ENCODE data around the gene DNAJC1. TPM values are rescaled to one million over a fixed set of nuclear protein-coding genes. Genes with fewer than 3 reads are reported as not detected.

DNAJC1 gene
- total and polyA plus RNA-seq, 2 experiments from 2014 or later: 32.6 to 57.1 TPM

DNA sequence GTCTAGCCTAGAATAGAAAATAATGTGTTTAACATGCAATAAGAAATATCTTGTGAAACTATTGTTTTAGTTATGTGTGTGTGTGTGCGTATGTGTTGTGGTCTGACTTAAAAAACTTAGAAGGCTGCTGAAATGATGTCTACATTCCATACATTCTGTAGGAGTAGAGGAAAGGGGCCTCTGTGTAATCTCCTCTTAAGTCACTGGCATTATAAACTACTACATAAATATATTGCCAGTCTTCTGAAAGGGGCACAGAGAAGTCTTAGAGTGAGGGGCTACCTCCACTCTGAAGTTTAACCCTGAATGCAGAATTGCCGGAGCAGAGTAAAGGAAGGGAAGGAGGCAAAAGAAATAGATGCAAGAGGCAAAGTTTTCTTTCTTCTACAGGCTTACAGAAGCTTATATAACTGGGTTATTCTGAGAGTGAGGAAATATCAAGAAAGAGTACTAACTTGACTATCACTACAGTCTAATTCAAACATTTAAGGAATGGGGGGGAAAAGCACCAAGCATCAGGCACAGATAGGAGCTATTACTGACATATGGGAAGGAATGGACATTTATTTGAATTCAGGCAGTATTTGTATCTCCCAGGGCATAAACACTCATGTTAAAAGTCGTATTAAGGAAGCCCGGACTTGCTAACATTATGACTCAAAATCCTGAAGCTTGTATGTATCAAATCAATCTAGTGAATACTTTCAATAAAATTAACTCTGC, 75.7 kb downstream of the DNAJC1 start:
- peak overlapping the region; percentile 83 for H3K27ac ChIP-seq
- H3K4me3 ChIP-seq: no peak overlapping the region
- H3K4me1 ChIP-seq (ENCODE audit: low read depth): peaks cover 29% of the 10 kb centered on the region
- H3K27me3 ChIP-seq: no peaks in the 10 kb centered on the region
- no peaks in the 10 kb centered on the region for H3K36me3 ChIP-seq
- peak; percentile 32 to 85 for DNase-seq (ENCODE audit: low read depth in 1 of 2, low spot score in 1 of 2)
- H3K9me3 ChIP-seq (ENCODE audit: low read depth): no peaks in the 10 kb centered on the region
- TF ChIP-seq, protein P1, sequence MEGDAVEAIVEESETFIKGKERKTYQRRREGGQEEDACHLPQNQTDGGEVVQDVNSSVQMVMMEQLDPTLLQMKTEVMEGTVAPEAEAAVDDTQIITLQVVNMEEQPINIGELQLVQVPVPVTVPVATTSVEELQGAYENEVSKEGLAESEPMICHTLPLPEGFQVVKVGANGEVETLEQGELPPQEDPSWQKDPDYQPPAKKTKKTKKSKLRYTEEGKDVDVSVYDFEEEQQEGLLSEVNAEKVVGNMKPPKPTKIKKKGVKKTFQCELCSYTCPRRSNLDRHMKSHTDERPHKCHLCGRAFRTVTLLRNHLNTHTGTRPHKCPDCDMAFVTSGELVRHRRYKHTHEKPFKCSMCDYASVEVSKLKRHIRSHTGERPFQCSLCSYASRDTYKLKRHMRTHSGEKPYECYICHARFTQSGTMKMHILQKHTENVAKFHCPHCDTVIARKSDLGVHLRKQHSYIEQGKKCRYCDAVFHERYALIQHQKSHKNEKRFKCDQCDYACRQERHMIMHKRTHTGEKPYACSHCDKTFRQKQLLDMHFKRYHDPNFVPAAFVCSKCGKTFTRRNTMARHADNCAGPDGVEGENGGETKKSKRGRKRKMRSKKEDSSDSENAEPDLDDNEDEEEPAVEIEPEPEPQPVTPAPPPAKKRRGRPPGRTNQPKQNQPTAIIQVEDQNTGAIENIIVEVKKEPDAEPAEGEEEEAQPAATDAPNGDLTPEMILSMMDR (IDR thresholded peaks at IDR 0.05; ENCODE audit: low read depth, low read length): no peak

DNA sequence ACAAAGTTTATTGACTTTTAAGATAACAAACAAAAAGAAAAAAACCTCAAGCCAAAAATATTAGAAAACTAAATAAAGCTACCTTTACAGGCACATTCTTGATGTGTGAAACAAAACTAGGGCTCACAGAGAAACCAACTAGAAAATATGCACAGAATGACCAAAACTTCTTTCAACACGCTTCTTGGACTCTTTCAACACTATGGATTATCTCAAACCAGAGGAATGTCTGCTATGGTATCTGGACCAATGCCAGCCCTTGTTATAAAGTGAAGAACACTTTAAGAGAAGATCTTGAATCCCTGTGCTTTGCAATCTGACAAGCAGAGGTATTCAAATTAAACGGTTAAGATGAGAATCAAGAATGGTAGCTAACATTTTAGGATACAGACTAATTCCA, 76.6 kb downstream of the DNAJC1 start:
- peak overlapping the region; percentile 83 for H3K27ac ChIP-seq
- H3K4me3 ChIP-seq: no peak overlapping the region
- no peaks in the 10 kb centered on the region for H3K9me3 ChIP-seq (ENCODE audit: low read depth)
- peak; percentile 88 to 98 for DNase-seq (ENCODE audit: low read depth in 1 of 2, low spot score in 1 of 2)
- no peaks in the 10 kb centered on the region for H3K27me3 ChIP-seq
- peaks cover 29% of the 10 kb centered on the region for H3K4me1 ChIP-seq (ENCODE audit: low read depth)
- TF ChIP-seq, protein P1 (IDR thresholded peaks at IDR 0.05; ENCODE audit: low read depth, low read length): no peak
- no peaks in the 10 kb centered on the region for H3K36me3 ChIP-seq

DNA sequence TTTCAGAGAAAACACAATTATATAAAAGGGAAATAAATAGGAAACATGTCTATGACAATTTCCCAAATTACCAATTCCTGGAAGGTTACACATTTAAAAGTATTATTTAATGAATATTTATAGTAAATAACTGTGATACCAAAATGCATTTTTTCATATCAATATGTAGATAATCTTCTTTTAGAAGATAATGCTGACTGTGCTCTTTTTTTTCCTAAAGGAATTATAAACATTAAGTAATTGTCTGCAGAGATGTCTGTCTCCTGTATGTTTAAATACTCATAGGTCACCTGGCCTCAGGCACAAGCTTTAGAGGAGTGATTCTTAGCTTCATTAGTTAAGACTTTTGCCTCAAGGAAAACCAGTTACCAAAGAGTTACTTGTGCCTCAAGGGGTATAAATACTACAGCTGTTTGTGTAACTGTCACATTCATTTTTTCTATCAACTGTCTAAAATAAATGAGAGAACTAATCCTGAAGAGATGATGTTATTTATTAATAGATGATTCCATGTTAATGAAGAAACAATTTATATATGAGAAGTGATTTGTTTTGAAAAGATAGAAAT, 77.1 kb downstream of the DNAJC1 start:
- no peak for DNase-seq (ENCODE audit: low read depth in 1 of 2, low spot score in 1 of 2)
- peaks cover 29% of the 10 kb centered on the region for H3K4me1 ChIP-seq (ENCODE audit: low read depth)
- no peaks in the 10 kb centered on the region for H3K36me3 ChIP-seq
- no peak overlapping the region for H3K4me3 ChIP-seq
- no peaks in the 10 kb centered on the region for H3K27me3 ChIP-seq
- TF ChIP-seq, protein P1 (IDR thresholded peaks at IDR 0.05; ENCODE audit: low read depth, low read length): no peak
- H3K27ac ChIP-seq: peak overlapping the region; percentile 83
- no peaks in the 10 kb centered on the region for H3K9me3 ChIP-seq (ENCODE audit: low read depth)

DNA sequence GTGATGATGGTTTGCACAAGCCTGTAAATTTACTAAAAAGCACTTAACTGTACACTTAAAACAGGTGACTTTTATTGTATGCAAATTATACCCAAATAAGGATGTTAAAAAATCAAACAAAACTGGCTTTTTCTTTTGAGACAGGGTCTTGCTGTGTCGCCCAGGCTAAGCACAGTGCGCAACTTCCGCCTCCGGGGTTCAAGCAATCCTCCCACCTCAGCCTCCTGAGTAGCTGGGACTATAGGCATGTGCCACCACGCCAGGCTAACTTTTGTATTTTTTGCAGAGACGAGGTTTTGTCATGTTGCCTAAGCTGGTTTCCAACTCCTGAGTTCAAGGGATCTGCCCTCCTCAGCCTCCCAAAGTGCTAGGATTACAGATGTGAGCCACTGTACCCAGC, 77.7 kb downstream of the DNAJC1 start:
- TF ChIP-seq, protein P1 (IDR thresholded peaks at IDR 0.05; ENCODE audit: low read depth, low read length): no peak
- Histone ChIP-seq H3K4me1 (ENCODE audit: low read depth) (peaks cover 29% of the 10 kb centered on the region), H3K27me3 (no peaks in the 10 kb centered on the region), H3K36me3 (no peaks in the 10 kb centered on the region), H3K27ac (no peak overlapping the region), H3K9me3 (ENCODE audit: low read depth) (no peaks in the 10 kb centered on the region), H3K4me3 (no peak overlapping the region)
- no peak for DNase-seq (ENCODE audit: low read depth in 1 of 2, low spot score in 1 of 2)

DNA sequence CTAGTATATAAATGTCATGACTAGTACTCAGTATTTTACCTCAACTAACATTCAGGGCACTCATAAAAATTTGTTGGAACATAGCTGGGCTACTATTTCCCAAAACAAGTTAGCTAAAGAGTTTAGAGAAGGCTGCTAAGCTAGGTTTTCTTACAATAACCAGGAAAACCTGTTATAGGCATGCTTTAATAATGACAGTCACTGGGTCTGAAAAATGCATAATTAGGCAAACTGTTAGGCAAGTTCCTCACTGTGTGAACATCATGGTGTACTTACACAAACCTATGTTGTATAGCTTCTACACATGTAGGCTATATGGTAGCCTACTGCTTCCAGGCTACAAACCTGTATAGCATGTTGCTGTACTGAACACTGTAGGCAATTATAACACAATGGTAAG, 79.0 kb downstream of the DNAJC1 start:
- TF ChIP-seq, protein P1 (IDR thresholded peaks at IDR 0.05; ENCODE audit: low read depth, low read length): no peak
- no peaks in the 10 kb centered on the region for H3K27me3 ChIP-seq
- DNase-seq (ENCODE audit: low read depth in 1 of 2, low spot score in 1 of 2): no peak

More for the DNA sequence above, 79.0 kb downstream of the DNAJC1 start:
- no peaks in the 10 kb centered on the region for H3K9me3 ChIP-seq (ENCODE audit: low read depth)
- H3K4me3 ChIP-seq: no peak overlapping the region
- H3K36me3 ChIP-seq: no peaks in the 10 kb centered on the region
- no peak overlapping the region for H3K27ac ChIP-seq
- H3K4me1 ChIP-seq (ENCODE audit: low read depth): peaks cover 29% of the 10 kb centered on the region
